Lung (tissue), 12 donors: ENCODE measurements around the gene CACNA1C. TPM values are rescaled to one million over a fixed set of nuclear protein-coding genes. Genes with fewer than 3 reads are reported as not detected.

Source experiments
- ATAC-seq: fragments of 200-7000 bp; cut with Tn5 transposase; one replicate; pipeline ENCODE4 v1.9.1; 2020; ENCODE audit warnings: moderate number of reproducible peaks; ENCODE audit not compliant: insufficient read depth, low FRiP score
- DNase-seq, 3 donors: peaks; one replicate each; pipeline ENCODE4 v3.0.0-alpha.2; 2013 to 2017
- H3K27ac ChIP-seq, 2 donors: one replicate each; pipeline ENCODE4 v1.5.1; 2013; ENCODE audit warnings: mild to moderate bottlenecking in 2 of 2, moderate library complexity in 2 of 2, control low read depth in 1 of 2, inconsistent platforms in 1 of 2, low read depth in 1 of 2, low read length in 1 of 2
- H3K27me3 ChIP-seq, 3 donors: one replicate each; pipeline ENCODE4 v1.5.1; 2013; ENCODE audit warnings: low read length in 2 of 3; ENCODE audit not compliant: control insufficient read depth in 3 of 3, insufficient read depth in 3 of 3
- H3K36me3 ChIP-seq, 4 donors: one replicate each; pipeline ENCODE4 v1.5.1; 2013; ENCODE audit warnings: low read length in 4 of 4, mild to moderate bottlenecking in 1 of 4, moderate library complexity in 1 of 4; ENCODE audit not compliant: control insufficient read depth in 4 of 4, insufficient read depth in 4 of 4
- H3K4me1 ChIP-seq, 5 donors: one replicate each; pipeline ENCODE4 v1.5.1; 2013; ENCODE audit warnings: low read length in 5 of 5, mild to moderate bottlenecking in 2 of 5, moderate library complexity in 1 of 5; ENCODE audit not compliant: control insufficient read depth in 5 of 5, insufficient read depth in 5 of 5
- H3K4me3 ChIP-seq: one replicate; pipeline ENCODE4 v1.5.1; 2013; ENCODE audit warnings: mild to moderate bottlenecking, control low read depth, moderate library complexity
- H3K9ac ChIP-seq, 2 donors: one replicate each; pipeline ENCODE4 v1.5.1; 2013; ENCODE audit warnings: low read length in 2 of 2, control low read depth in 1 of 2; ENCODE audit not compliant: insufficient read depth in 1 of 2
- H3K9me3 ChIP-seq, 4 donors: one replicate each; pipeline ENCODE4 v1.5.1; 2013; ENCODE audit warnings: low read length in 3 of 4, mild to moderate bottlenecking in 1 of 4, moderate library complexity in 1 of 4; ENCODE audit not compliant: control insufficient read depth in 4 of 4, insufficient read depth in 3 of 4
- WGBS, 2 donors: extraction: QIAGEN DNeasy Blood & Tissue Kit; methylation state at CpG; one replicate each; pipeline ENCODE4 v1.1.7; 2013; 5-methylcytosine and 5-hydroxymethylcytosine counted together
- polyA plus RNA-seq, 2 donors: library from polyadenylated mRNA; stranded (reverse); fragments of 200-250 nt; gene quantifications; one replicate each; pipeline ENCODE4 v1.2.1, GENCODE V29; 2013
- total RNA-seq, 2 donors: library from RNA; depleted of rRNA in 1 of 2; stranded (reverse); fragments of >200 nt in 1 of 2; gene quantifications; one replicate each; pipeline ENCODE4 v1.2.1, GENCODE V29; 2014 to 2021
- TF ChIP-seq, protein P1 (sequence below): IDR thresholded peaks from 2 replicates; pipeline ENCODE4 v1.5.1; 2012; ENCODE audit warnings: mild to moderate bottlenecking; ENCODE audit errors: control extremely low read depth, extremely low read depth
- donor health status: control.
- donor health status: control.
- donor health status: Bipolar disorder and iron deficiency.
- donor health status: healthy.
- donor health status: DM: yes; HTN: yes; CAD: no.

Gene CACNA1C
- total and polyA plus RNA-seq, 4 donors, result 3.2 to 17.5 (median 7.5) TPM

DNA sequence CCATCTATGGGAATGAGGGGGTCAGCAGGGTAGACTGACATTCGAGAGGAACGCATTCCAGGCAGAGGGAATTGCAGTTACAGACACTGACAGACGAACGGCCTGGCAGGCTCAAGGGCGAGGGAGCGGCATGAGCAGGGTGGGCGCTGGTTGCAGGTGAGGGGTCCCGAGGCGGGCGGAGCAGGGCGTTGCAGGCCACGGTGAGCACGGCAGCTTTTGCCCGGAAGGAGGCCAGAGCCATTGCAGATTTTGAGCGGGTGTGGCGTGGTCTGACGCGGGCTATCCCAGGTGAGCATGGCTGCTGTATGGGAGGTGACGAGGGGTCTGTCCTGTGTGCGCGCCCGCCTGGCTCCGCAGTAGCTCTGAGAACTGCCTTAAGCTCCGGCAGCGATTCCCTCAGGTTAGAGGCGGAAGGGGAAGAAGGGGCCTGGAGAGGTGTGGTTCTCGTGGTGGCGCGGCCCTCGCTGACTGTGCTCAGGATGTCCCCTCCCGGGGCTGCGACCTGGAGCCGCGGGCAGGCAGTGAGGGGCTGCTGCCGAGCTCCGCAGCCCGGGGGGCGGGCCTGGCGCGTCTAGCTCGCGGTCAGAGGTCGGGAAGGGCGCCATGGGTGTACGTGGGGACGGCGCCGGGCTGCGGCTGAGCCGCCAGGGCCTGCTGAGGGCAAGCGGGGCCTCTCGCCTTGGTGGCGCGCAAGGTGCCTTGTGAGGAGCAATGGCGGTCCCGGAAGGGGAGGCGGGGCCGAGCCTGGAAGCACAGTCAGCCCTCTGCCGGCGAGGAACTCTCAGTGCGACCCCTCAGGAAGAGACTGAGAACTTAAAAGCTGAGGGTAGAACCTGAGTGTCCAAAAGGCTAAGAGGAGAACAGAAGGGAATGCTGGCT, 177.1 kb downstream of the CACNA1C start:
- H3K27ac ChIP-seq, result peak overlapping the region in 1 of 2 donors; percentile 1
- peaks cover 0 to 2% (median 0%) of the 10 kb centered on the region in 3 donors for H3K27me3 ChIP-seq
- H3K4me3 ChIP-seq, result no peak overlapping the region
- no peak for ATAC-seq
- TF ChIP-seq, protein P1, sequence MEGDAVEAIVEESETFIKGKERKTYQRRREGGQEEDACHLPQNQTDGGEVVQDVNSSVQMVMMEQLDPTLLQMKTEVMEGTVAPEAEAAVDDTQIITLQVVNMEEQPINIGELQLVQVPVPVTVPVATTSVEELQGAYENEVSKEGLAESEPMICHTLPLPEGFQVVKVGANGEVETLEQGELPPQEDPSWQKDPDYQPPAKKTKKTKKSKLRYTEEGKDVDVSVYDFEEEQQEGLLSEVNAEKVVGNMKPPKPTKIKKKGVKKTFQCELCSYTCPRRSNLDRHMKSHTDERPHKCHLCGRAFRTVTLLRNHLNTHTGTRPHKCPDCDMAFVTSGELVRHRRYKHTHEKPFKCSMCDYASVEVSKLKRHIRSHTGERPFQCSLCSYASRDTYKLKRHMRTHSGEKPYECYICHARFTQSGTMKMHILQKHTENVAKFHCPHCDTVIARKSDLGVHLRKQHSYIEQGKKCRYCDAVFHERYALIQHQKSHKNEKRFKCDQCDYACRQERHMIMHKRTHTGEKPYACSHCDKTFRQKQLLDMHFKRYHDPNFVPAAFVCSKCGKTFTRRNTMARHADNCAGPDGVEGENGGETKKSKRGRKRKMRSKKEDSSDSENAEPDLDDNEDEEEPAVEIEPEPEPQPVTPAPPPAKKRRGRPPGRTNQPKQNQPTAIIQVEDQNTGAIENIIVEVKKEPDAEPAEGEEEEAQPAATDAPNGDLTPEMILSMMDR, result no peak
- no peaks in the 10 kb centered on the region for H3K36me3 ChIP-seq
- peaks cover 0 to 2% (median 0%) of the 10 kb centered on the region in 4 donors for H3K9me3 ChIP-seq
- H3K4me1 ChIP-seq, result peaks cover 0 to 34% (median 2%) of the 10 kb centered on the region in 5 donors
- peak in 1 of 3 donors; percentile 51 for DNase-seq
- WGBS, 2 donors, result 63 to 71% methylated on average over 59 to 61 of the region's 61 CpGs
- H3K9ac ChIP-seq, result no peak overlapping the region

- Histone ChIP-seq H3K4me3 (no peak overlapping the region), H3K9ac (no peak overlapping the region), H3K27ac (peak overlapping the region in 1 of 2 donors; percentile 54), H3K9me3 (peaks cover 0 to 2% (median 0%) of the 10 kb centered on the region in 4 donors), H3K36me3 (no peaks in the 10 kb centered on the region), H3K4me1 (peaks cover 0 to 38% (median 0%) of the 10 kb centered on the region in 5 donors), H3K27me3 (peaks cover 0 to 2% (median 0%) of the 10 kb centered on the region in 3 donors)
- DNase-seq (no peak), ATAC-seq (no peak)
- TF ChIP-seq, protein P1, result no peak
- 93 to 95% methylated on average over 7 of the region's 7 CpGs for WGBS, 2 donors
These were observed 178.3 kb downstream of the CACNA1C start for GRCh38 chr12:2231011-2231595.

- no peak for DNase-seq
- TF ChIP-seq, protein P1, result no peak
- Histone ChIP-seq H3K4me1 (peaks cover 0 to 33% (median 0%) of the 10 kb centered on the region in 5 donors), H3K27me3 (peaks cover 0 to 2% (median 0%) of the 10 kb centered on the region in 3 donors), H3K27ac (no peak overlapping the region), H3K4me3 (no peak overlapping the region), H3K36me3 (no peaks in the 10 kb centered on the region), H3K9ac (no peak overlapping the region), H3K9me3 (peaks cover 0 to 2% (median 0%) of the 10 kb centered on the region in 4 donors)
- ATAC-seq, result no peak
- WGBS, 2 donors, result 82 to 85% methylated on average over 3 of the region's 3 CpGs
These were observed 179.2 kb downstream of the CACNA1C start for GRCh38 chr12:2231956-2232355.
